Measurements from ENCODE around the gene ZNF3. TPM values are rescaled to one million over a fixed set of nuclear protein-coding genes. Genes with fewer than 3 reads are reported as not detected.

ZNF3 gene
- total RNA-seq, 1 donor from 2014 or later: 44.4 TPM

Small RNA genes within 50 kb of the gene (small RNA-seq; reads per million reads assigned to genes)
- gene MIR106B (114 reads per million, percentile 98 among the genes with 10 or more reads in this experiment), gene MIR25 (1,600 reads per million, percentile 99 among the genes with 10 or more reads in this experiment), gene MIR93 (976 reads per million, percentile 99 among the genes with 10 or more reads in this experiment)

Other genes with a start within 250 kb of the ZNF3 start
- not detected for gene OR2AE1, start 204.7 kb downstream of the ZNF3 start, total RNA-seq
- 10.6 TPM for gene TRIM4, start 162.2 kb downstream of the ZNF3 start, total RNA-seq
- gene GJC3, start 152.1 kb downstream of the ZNF3 start, total RNA-seq: 0.41 TPM
- gene AZGP1, start 105.7 kb downstream of the ZNF3 start, total RNA-seq: not detected
- 85.2 TPM for gene ZKSCAN1, start 66.1 kb downstream of the ZNF3 start, total RNA-seq
- gene ZSCAN21, start 31.9 kb downstream of the ZNF3 start, total RNA-seq: 17.9 TPM
- 40.4 TPM for gene COPS6, start 7.2 kb upstream of the ZNF3 start, total RNA-seq
- gene MCM7, start 19.7 kb upstream of the ZNF3 start, total RNA-seq: 35.9 TPM
- 24.9 TPM for gene AP4M1, start 19.9 kb upstream of the ZNF3 start, total RNA-seq
- 17.5 TPM for gene TAF6, start 37.6 kb upstream of the ZNF3 start, total RNA-seq
- gene CNPY4, start 37.9 kb upstream of the ZNF3 start, total RNA-seq: 17.1 TPM
- 4.9 TPM for gene MBLAC1, start 45.2 kb upstream of the ZNF3 start, total RNA-seq
- 34.6 TPM for gene LAMTOR4, start 67.2 kb upstream of the ZNF3 start, total RNA-seq
- 16.3 TPM for gene TRAPPC14, start 77.0 kb upstream of the ZNF3 start, total RNA-seq
- 2.0 TPM for gene GAL3ST4, start 86.9 kb upstream of the ZNF3 start, total RNA-seq
- 75.0 TPM for gene GPC2, start 95.7 kb upstream of the ZNF3 start, total RNA-seq
- gene STAG3, start 96.2 kb upstream of the ZNF3 start, total RNA-seq: 1.2 TPM
- not detected for gene PVRIG, start 138.2 kb upstream of the ZNF3 start, total RNA-seq
- gene SPDYE3, start 226.0 kb upstream of the ZNF3 start, total RNA-seq: not detected

Data from frontal cortex (tissue), 1 donor.